SK-N-SH treated with all-trans-retinoic acid at 6 μM for 48 hours (cell line): ENCODE measurements around the gene THSD4.

Source experiments
- ATAC-seq: fragments of 200-7000 bp; cut with Tn5 transposase; 3 replicates; pipeline ENCODE4 v1.9.1; 2020; ENCODE audit warnings: mild to moderate bottlenecking, moderate library complexity
- BACH2 ChIP-seq: fragments of 250-450 bp; sonication (Bioruptor Pico); IDR thresholded peaks from 2 replicates; pipeline ENCODE4 v1.9.0; 2021; ENCODE audit warnings: mild to moderate bottlenecking, borderline replicate concordance
- CSDC2 ChIP-seq: fragments of 250-450 bp; sonication (Bioruptor Pico); IDR thresholded peaks from 2 replicates; pipeline ENCODE4 v1.5.0; 2020; ENCODE audit warnings: mild to moderate bottlenecking, moderate library complexity
- ESRRG ChIP-seq: fragments of 250-450 bp; sonication (Bioruptor Pico); IDR thresholded peaks from 2 replicates; pipeline ENCODE4 v1.6.1; 2021; ENCODE audit warnings: mild to moderate bottlenecking
- GLIS3 ChIP-seq: fragments of 250-450 bp; sonication (Bioruptor Pico); IDR thresholded peaks from 2 replicates; pipeline ENCODE4 v1.5.0; 2020; ENCODE audit warnings: mild to moderate bottlenecking, moderate library complexity
- ISL1 ChIP-seq: fragments of 250-450 bp; sonication (Bioruptor Pico); IDR thresholded peaks from 2 replicates; pipeline ENCODE4 v2.1.2; 2022; ENCODE audit warnings: mild to moderate bottlenecking, moderate library complexity
- OSR1 ChIP-seq: fragments of 250-450 bp; sonication (Bioruptor Pico); IDR thresholded peaks from 2 replicates; pipeline ENCODE4 v1.8.0; 2022; ENCODE audit warnings: moderate library complexity, mild to moderate bottlenecking, inconsistent platforms
- PATZ1 ChIP-seq: fragments of 250-450 bp; sonication (Bioruptor Pico); IDR thresholded peaks from 2 replicates; pipeline ENCODE4 v1.8.0; 2020; ENCODE audit warnings: mild to moderate bottlenecking, moderate library complexity, borderline replicate concordance
- PPARA ChIP-seq: fragments of 250-450 bp; sonication (Bioruptor Pico); IDR thresholded peaks from 2 replicates; pipeline ENCODE4 v1.5.0; 2020; ENCODE audit warnings: mild to moderate bottlenecking, borderline replicate concordance
- RARB ChIP-seq: fragments of 250-450 bp; sonication (Bioruptor Pico); IDR thresholded peaks from 2 replicates; pipeline ENCODE4 v1.8.0; 2021; ENCODE audit warnings: mild to moderate bottlenecking, moderate library complexity
- SNAI2 ChIP-seq: fragments of 250-450 bp; sonication (Bioruptor Pico); IDR thresholded peaks from 2 replicates; pipeline ENCODE4 v1.5.0; 2020; ENCODE audit warnings: mild to moderate bottlenecking, moderate library complexity
- TCF4 ChIP-seq: fragments of 250-450 bp; sonication (Bioruptor Pico); IDR thresholded peaks from 2 replicates; pipeline ENCODE4 v1.8.0; 2021; ENCODE audit warnings: mild to moderate bottlenecking, moderate library complexity, borderline replicate concordance
- TOX ChIP-seq: fragments of 250-450 bp; sonication (Bioruptor Pico); IDR thresholded peaks from 2 replicates; pipeline ENCODE4 v1.8.0; 2021; ENCODE audit warnings: mild to moderate bottlenecking, moderate library complexity, borderline replicate concordance
- TSHZ2 ChIP-seq: fragments of 250-450 bp; sonication (Bioruptor Pico); IDR thresholded peaks from 2 replicates; pipeline ENCODE4 v1.5.0; 2020; ENCODE audit warnings: mild to moderate bottlenecking, moderate library complexity
- ZC3H10 ChIP-seq: fragments of 250-450 bp; sonication (Bioruptor Pico); IDR thresholded peaks from 2 replicates; pipeline ENCODE4 v1.5.1; 2021; ENCODE audit warnings: mild to moderate bottlenecking, moderate library complexity
- ZFP3 ChIP-seq: fragments of 250-450 bp; sonication (Bioruptor Pico); IDR thresholded peaks from 2 replicates; pipeline ENCODE4 v1.5.0; 2020; ENCODE audit warnings: mild to moderate bottlenecking, moderate library complexity
- ZFP30 ChIP-seq: fragments of 450-650 bp; formaldehyde crosslinking; IDR thresholded peaks from 2 replicates; pipeline ENCODE4 v1.5.0; 2022; ENCODE audit warnings: mild to moderate bottlenecking, moderate library complexity
- ZNF565 ChIP-seq: fragments of 450-650 bp; formaldehyde crosslinking; conservative IDR thresholded peaks from 2 replicates; pipeline ENCODE4 v1.5.0; 2020; ENCODE audit warnings: low read depth, mild to moderate bottlenecking, moderate library complexity
- ZNF70 ChIP-seq: fragments of 450-650 bp; formaldehyde crosslinking; IDR thresholded peaks from 2 replicates; pipeline ENCODE4 v1.5.0; 2020; ENCODE audit warnings: mild to moderate bottlenecking, moderate library complexity
- ZNF8 ChIP-seq: fragments of 450-650 bp; formaldehyde crosslinking; IDR thresholded peaks from 2 replicates; pipeline ENCODE4 v1.5.0; 2020; ENCODE audit warnings: mild to moderate bottlenecking, moderate library complexity
- TF ChIP-seq, protein P1 (sequence below): fragments of 250-450 bp; sonication (Bioruptor Pico); IDR thresholded peaks from 2 replicates; pipeline ENCODE4 v1.8.0; 2021; ENCODE audit warnings: low read depth, mild to moderate bottlenecking, moderate library complexity, borderline replicate concordance

THSD4 gene

GRCh38 chr15:71449363-71449762 lies 334.1 kb downstream of the THSD4 start:
- TF ChIP-seq, protein P1, sequence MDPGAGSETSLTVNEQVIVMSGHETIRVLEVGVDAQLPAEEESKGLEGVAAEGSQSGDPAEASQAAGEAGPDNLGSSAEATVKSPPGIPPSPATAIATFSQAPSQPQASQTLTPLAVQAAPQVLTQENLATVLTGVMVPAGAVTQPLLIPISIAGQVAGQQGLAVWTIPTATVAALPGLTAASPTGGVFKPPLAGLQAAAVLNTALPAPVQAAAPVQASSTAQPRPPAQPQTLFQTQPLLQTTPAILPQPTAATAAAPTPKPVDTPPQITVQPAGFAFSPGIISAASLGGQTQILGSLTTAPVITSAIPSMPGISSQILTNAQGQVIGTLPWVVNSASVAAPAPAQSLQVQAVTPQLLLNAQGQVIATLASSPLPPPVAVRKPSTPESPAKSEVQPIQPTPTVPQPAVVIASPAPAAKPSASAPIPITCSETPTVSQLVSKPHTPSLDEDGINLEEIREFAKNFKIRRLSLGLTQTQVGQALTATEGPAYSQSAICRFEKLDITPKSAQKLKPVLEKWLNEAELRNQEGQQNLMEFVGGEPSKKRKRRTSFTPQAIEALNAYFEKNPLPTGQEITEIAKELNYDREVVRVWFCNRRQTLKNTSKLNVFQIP (CRISPR knock-in tag): no peak
- TF ChIP-seq BACH2 (CRISPR knock-in tag): no peak
- no peak for TF ChIP-seq OSR1 (CRISPR knock-in tag)
- no peak for TF ChIP-seq ZFP3 (CRISPR knock-in tag)
- ATAC-seq: no peak

GRCh38 chr15:71449956-71450355 lies 334.7 kb downstream of the THSD4 start:
- TF ChIP-seq CSDC2 (no peak), ESRRG (CRISPR knock-in tag) (no peak), ZFP30 (no peak), RARB (CRISPR knock-in tag) (no peak), ZC3H10 (CRISPR knock-in tag) (no peak), ZNF565 (CRISPR knock-in tag) (no peak), ZNF70 (no peak), TCF4 (CRISPR knock-in tag) (no peak), ISL1 (CRISPR knock-in tag) (no peak), SNAI2 (no peak), PATZ1 (no peak), ZFP3 (CRISPR knock-in tag) (no peak), PPARA (CRISPR knock-in tag) (no peak), OSR1 (CRISPR knock-in tag) (no peak), TSHZ2 (CRISPR knock-in tag) (no peak), BACH2 (CRISPR knock-in tag) (no peak)
- TF ChIP-seq, protein P1 (CRISPR knock-in tag): no peak
- ATAC-seq: no peak

DNA sequence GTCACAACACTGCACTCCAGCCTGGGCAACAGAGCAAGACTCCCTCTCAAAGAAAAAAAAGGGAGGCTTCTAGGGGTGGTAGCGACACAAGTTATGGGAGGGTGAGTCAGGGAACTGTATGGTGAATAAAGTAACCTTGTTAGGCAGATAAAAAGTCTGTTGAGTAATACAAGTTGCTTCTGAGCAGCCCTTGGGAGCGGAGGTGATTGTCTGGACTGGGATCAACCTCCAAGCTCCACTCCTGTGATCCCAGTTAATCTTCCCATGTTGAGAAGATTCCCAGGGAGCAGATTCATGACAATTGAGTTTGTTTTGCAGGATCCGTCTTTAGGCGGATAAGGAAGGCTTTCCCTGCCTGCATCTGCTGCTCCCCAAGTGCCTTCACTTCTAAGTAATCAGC lies 335.9 kb downstream of the THSD4 start:
- no peak for ATAC-seq
- TF ChIP-seq BACH2 (CRISPR knock-in tag): no peak
- TF ChIP-seq ZNF8 (CRISPR knock-in tag): no peak
- TF ChIP-seq GLIS3: no peak
- TF ChIP-seq TOX: no peak
- TF ChIP-seq ZFP3 (CRISPR knock-in tag): no peak
- TF ChIP-seq PPARA (CRISPR knock-in tag): no peak
- no peak for TF ChIP-seq ESRRG (CRISPR knock-in tag)
- TF ChIP-seq TSHZ2 (CRISPR knock-in tag): no peak
- no peak for TF ChIP-seq OSR1 (CRISPR knock-in tag)
- TF ChIP-seq SNAI2: no peak
- no peak for TF ChIP-seq ISL1 (CRISPR knock-in tag)
- no peak for TF ChIP-seq TCF4 (CRISPR knock-in tag)
